ENCODE data around the gene NAA40. TPM values are rescaled to one million over a fixed set of nuclear protein-coding genes. Genes with fewer than 3 reads are reported as not detected.

NAA40 gene
- 10.0 and 14.7 TPM in 2 replicates for total RNA-seq

DNA sequence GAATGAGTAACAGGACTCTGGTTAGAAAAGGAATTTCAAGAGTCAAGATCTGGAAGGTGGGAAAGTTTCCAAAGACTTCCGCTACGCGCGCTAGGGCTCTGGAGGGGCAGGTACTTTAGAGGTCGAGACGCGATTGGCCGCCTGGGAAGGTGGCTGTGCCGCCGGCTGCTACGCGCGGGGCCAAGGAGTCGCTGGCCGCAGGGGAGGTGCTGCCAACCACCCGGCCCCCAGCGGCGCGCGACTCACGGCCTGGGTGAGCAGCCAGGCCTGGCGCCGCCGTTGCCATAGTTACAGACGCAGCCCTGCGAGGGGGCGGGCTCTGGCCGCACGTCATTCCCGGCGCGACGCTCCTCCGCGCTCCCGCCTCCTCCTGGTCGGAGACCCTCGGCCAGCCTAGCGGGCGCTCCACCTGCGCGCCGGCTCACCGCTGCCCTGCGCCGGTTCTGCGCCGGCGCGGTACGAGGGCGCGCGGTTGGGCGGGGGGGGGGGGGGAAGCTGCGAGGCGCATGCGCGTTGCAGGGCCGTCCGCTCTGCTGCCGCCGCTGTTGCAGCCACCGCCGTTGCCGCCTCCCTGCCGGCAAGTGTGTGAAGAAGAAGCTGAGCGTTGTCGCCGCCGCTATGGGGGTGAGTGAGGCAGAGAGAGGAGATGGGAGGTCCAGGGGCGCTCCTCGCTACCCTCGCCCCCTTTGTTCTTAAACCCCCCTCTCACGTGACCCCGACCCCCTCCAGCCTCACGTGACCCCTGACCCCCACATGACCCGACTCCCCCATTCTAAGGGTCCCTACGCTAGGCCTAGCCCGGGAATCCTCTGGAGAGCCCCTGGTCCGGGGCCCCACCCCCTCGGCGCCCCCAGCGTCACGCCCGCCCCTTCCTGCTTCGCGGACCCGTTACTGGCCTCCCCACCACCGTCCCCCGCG, at the start of gene NAA40:
TSS of gene NAA40 (plus strand) at position 524 of the 918 bp plus-strand sequence. CDS start at position 619, 95 bp downstream.
- peak; percentile 97 for DNase-seq

DNA sequence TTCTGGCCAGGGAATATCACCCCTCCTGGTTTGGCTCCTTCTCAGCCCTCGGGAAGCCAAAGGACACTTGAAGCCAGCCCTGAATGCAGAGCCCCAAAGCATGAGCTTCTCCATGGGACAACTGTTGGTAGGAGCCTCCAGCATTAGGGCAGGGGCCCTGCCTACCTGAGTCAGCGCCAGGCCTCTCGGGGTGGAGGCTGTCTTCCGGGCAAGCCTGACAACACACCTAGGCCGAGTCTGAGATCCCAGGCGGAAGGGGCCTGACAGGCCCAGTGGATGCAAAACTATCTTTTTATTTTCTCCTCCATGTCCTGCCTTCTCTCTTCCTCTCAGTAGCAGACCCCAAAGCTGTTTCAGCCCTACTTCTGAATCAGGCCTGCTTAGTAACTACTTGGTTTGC, 49.5 kb upstream of the NAA40 start:
- DNase-seq: no peak

DNA sequence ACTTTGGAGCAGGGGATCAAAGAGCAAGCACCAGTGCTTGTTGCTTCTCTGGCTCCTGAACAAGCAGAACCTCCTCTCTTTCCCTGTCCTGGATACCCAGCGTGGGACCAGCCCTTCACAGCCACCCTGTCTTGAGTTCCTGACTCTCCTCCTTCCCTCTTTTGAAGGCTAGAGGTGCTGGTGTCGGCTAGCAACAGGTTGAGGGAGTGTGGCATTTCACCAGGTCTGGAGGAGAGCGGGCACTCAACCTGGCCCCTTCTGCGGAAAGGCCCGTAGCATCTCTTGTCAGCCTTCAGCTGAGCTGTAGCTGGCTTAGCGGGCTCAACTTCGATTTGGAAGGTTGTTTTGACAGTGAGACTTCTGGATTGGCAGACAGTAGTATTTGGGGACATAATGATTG, 48.4 kb upstream of the NAA40 start:
- no peak for DNase-seq

- no peak for DNase-seq
These were observed 46.6 kb upstream of the NAA40 start for GRCh38 chr11:63892228-63892627.

GRCh38 chr11:63893355-63893754, 45.4 kb upstream of the NAA40 start:
- DNase-seq: no peak

DNA sequence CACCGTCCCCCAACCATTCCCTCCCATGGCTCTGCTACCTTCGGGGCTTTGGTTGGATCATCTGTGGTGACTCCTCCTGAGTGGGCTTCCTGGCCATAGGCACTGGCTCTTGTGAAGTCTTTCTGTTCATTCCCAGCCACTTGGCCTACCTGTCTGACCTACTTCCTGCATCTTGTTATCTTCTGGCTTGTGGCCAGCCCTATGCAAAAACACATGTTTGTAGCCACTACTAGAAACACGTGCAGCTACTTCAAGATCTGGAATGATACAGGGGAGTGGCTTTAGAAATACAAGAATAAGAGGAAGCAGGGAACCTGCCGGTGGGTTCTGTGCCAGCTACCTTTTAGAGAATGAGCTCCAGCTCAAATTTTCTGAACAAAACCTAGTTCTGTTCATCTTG, 42.7 kb upstream of the NAA40 start:
- peak; percentile 32 for DNase-seq

DNA sequence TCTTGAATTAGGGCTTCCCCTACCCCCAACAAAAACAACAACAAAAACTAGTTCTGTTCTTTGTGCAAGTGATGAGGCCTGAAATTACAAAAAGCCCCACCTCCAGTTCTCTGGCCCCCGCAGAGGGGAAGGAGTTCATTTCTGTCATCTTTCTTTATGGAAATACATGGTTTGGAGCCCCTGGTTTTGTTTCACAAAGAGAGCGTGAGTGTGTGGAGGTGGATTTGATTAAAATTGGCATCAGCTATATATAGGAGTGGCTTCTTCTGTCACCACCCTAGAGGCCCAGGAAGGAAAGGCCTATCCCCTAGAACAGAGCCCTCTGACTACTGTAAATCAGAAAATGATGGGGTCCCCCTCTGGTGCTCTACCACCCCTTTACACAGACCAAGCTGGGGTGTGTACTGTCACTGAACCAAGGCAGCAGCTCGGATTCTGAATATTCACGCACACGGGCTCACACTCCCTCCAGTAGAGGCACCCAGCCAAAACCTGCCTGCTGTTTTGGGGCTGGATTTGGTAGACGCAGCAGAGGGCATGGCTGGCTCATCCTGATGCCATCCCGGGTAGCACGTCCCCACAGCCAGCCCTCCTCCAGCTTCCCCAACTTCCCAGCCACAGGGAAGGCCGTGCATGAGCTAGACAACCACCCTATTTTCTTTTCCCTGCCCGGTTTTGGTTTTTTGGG, 41.2 kb upstream of the NAA40 start:
- no peak for DNase-seq

GRCh38 chr11:63901660-63902059, 37.1 kb upstream of the NAA40 start:
- peak; percentile 57 for DNase-seq

GRCh38 chr11:63903884-63904283, 34.9 kb upstream of the NAA40 start:
- DNase-seq: no peak

GRCh38 chr11:63904743-63905142, 34.1 kb upstream of the NAA40 start:
- DNase-seq: no peak

- DNase-seq: no peak
These were observed 33.6 kb upstream of the NAA40 start for GRCh38 chr11:63905179-63905578.

- no peak for DNase-seq
These were observed 32.7 kb upstream of the NAA40 start for GRCh38 chr11:63906087-63906486.

- DNase-seq: peak; percentile 56
These were observed 32.2 kb upstream of the NAA40 start for GRCh38 chr11:63906585-63906984.

- DNase-seq: no peak
These were observed 31.7 kb upstream of the NAA40 start for GRCh38 chr11:63907063-63907462.

GRCh38 chr11:63907808-63908530, 30.8 kb upstream of the NAA40 start:
- no peak for DNase-seq

DNA sequence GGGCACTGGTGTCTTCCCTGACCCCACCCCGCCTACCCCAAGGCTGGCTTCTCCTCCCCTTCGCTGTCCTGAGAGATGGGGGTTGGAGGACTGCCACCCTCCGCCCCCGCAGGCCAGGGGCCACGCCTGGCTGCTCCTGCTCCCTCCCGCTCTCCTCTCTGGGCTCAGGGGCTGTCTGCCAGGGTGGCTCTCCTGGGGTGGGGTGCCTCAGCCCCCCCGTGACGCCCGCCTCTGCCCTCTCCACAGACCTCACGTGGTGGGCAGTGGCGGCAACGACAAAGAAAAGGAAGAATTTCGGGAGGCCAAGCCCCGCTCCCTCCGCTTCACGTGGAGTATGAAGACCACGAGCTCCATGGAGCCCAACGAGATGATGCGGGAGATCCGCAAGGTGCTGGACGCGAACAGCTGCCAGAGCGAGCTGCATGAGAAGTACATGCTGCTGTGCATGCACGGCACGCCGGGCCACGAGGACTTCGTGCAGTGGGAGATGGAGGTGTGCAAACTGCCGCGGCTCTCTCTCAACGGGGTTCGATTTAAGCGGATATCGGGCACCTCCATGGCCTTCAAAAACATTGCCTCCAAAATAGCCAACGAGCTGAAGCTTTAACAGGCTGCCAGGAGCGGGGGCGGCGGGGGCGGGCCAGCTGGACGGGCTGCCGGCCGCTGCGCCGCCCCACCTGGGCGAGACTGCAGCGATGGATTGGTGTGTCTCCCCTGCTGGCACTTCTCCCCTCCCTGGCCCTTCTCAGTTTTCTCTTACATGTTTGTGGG, 30.0 kb upstream of the NAA40 start:
- no peak for DNase-seq

DNA sequence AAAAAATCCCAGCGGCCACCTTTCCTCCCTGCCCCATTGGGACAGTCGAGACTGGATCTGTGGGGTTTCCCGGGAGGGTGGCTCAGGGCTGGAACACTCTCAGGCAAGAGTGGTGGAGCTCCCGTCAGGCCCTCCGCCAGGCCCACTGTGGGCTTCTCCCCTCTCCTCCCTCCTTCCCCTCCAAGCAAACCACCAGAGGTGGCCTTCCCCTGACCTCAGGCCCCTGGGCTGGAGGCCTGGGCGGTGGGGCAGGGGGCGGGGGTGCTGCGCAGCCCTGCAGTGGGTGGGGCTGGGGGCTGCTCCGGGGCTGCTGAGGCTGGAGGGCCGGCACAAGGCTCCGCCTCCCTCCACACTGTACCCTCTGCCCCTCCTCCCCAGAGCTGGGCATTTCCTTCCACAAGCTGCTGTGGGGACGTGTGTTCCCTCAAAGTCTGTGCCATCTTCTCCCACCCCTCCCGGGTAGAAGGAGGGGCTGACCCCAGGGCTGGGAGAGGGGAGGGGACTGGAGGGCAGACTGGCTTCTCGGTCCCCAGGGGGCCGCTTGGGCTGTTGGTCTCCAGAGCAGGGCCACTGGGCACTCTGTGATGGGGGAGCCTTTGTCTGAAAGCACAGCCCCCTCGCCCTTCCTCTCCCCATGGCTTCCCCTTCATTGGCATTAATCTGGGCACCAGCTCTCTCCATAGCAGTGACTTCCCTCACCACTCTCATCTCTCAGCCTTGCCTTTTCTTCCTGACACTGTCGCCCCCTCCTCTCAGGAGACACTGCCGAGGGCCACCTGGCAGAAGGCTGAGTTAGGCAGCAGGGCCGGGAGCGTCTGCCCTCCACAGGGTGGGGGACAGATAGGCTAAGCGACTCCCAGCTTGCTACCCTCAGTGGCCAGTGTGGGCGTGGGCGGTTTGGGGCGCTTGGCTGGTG, 29.0 kb upstream of the NAA40 start:
- DNase-seq: no peak

- DNase-seq: no peak
These were observed 28.1 kb upstream of the NAA40 start for GRCh38 chr11:63910675-63911074.

- DNase-seq: no peak
These were observed 27.4 kb upstream of the NAA40 start for GRCh38 chr11:63911440-63911839.

DNA sequence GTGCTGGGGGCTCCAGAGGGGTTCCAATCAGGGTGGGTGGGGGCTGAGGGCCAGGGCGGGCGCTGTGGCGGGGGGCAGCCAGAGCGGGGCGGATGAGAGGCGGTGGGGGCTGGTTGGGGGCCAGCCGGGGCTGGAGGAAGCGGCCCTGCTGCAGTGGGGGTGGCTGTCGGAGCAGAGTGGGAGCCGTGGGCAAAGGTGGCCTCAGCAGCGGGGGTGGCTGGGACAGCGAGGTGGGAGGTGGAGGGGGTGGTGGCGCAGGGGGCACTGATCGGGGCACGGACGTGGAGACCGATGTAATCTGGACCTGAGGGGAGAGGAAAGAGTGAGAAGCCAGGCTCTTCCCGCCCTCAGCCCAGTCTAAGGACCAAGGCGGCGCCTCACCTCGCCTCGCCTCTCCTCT, 26.9 kb upstream of the NAA40 start:
- DNase-seq: no peak

GRCh38 chr11:63912678-63913077, 26.1 kb upstream of the NAA40 start:
- DNase-seq: no peak
